Endothelial cell of umbilical vein (primary cell): ENCODE data around the gene PDE6B. TPM values are rescaled to one million over a fixed set of nuclear protein-coding genes. Genes with fewer than 3 reads are reported as not detected.

Source experiments
- BruUV-seq: library from RNA; stranded (reverse); fragments of 400-500 nt; replicated peaks from 2 replicates; lab custom pipeline; 2021; lab: Mats Ljungman, UMichigan
- CTCF ChIA-PET: fragments of 300-600, 350-600 bp; sonication (Branson Sonifier 250); formaldehyde crosslinking; loops from one replicate; lab custom pipeline; 2021; ENCODE audit warnings: antibody characterized with exemption, inconsistent platforms; lab: Charles Lee
- POLR2A ChIA-PET: fragments of 300-600, 350-600 bp; sonication (Branson Sonifier 250); formaldehyde crosslinking; loops from one replicate; lab custom pipeline; 2021; ENCODE audit warnings: antibody characterized with exemption, inconsistent platforms; lab: Charles Lee
- DNase-seq: peaks from one replicate; pipeline ENCODE4 v3.0.0-alpha.2; 2011; ENCODE audit warnings: low read depth, low spot score
- FAIRE-seq: peaks from 2 replicates; lab custom pipeline; 2011; peaks lifted over from hg19 to GRCh38; lab: Jason Lieb, UNC
- H2AFZ ChIP-seq: 2 replicates; pipeline ENCODE4 v1.6.0; 2012; ENCODE audit warnings: low read depth, low read length, control low read depth, inconsistent platforms
- H3K27ac ChIP-seq: 2 replicates; pipeline ENCODE4 v1.5.1; 2011; ENCODE audit warnings: low read depth, mild to moderate bottlenecking, control low read depth, low read length, moderate library complexity; ENCODE audit not compliant: insufficient read depth
- H3K27me3 ChIP-seq, 2 experiments: 2 replicates each; pipeline versions ENCODE4 v1.6.0 to v1.6.1; 2011; ENCODE audit warnings: low read length in 2 of 2, mixed read lengths in 1 of 2; ENCODE audit not compliant: control insufficient read depth in 2 of 2, insufficient read depth in 2 of 2
- H3K36me3 ChIP-seq, 2 experiments: 2 replicates in 1 of 2; 3 replicates in 1 of 2; pipeline ENCODE4 v1.5.1; 2011; ENCODE audit warnings: low read length in 2 of 2, mild to moderate bottlenecking in 1 of 2, moderate library complexity in 1 of 2; ENCODE audit not compliant: control insufficient read depth in 2 of 2, insufficient read depth in 2 of 2; ENCODE audit errors: extremely low read depth in 1 of 2
- H3K4me1 ChIP-seq: 3 replicates; pipeline ENCODE4 v1.5.1; 2011; ENCODE audit warnings: mild to moderate bottlenecking, low read length; ENCODE audit not compliant: control insufficient read depth, insufficient read depth; ENCODE audit errors: extremely low read depth
- H3K4me2 ChIP-seq: 2 replicates; pipeline ENCODE4 v1.6.1; 2011; ENCODE audit warnings: low read length, control low read depth, mixed read lengths; ENCODE audit not compliant: insufficient read depth
- H3K4me3 ChIP-seq, 3 experiments: fragments of 200-600 bp in 1 of 3; sonication (generic), shearing (Covaris generic) in 1 of 3; replicated peaks in 1 of 3; 2 replicates each; pipeline ENCODE4 v1.5.1; 2011 to 2016; ENCODE audit warnings: control low read depth in 3 of 3, low read length in 3 of 3, mild to moderate bottlenecking in 2 of 3, inconsistent platforms in 1 of 3, low read depth in 1 of 3, moderate library complexity in 1 of 3; ENCODE audit not compliant: insufficient read depth in 1 of 3
- H3K79me2 ChIP-seq: 2 replicates; pipeline ENCODE4 v1.6.0; 2012; ENCODE audit warnings: low read length, inconsistent platforms; ENCODE audit not compliant: control insufficient read depth, insufficient read depth
- H3K9ac ChIP-seq: replicated peaks from 2 replicates; pipeline ENCODE3; 2011; ENCODE audit warnings: low read length, control low read depth; ENCODE audit not compliant: insufficient read depth; ENCODE audit errors: extremely low read depth
- H3K9me1 ChIP-seq: replicated peaks from 3 replicates; pipeline ENCODE4 v1.6.0; 2011; ENCODE audit warnings: mild to moderate bottlenecking, low read length; ENCODE audit not compliant: control insufficient read depth, insufficient read depth; ENCODE audit errors: extremely low read depth
- H3K9me3 ChIP-seq: replicated peaks from 2 replicates; pipeline ENCODE4 v1.5.1; 2012; ENCODE audit warnings: low read length, inconsistent platforms; ENCODE audit not compliant: control insufficient read depth, insufficient read depth
- H4K20me1 ChIP-seq: replicated peaks from 2 replicates; pipeline ENCODE3; 2011; ENCODE audit warnings: mild to moderate bottlenecking, low read length; ENCODE audit not compliant: control insufficient read depth, insufficient read depth; ENCODE audit errors: extremely low read depth
- CTCF ChIP-seq, 2 donors: IDR thresholded peaks; 1 replicate in 1 of 2; 2 replicates in 1 of 2; pipeline ENCODE4 v1.5.1; 2011; ENCODE audit warnings: low read length in 2 of 2, mild to moderate bottlenecking in 2 of 2, moderate library complexity in 2 of 2, control low read depth in 1 of 2, inconsistent platforms in 1 of 2, low read depth in 1 of 2; ENCODE audit not compliant: insufficient read depth in 1 of 2; ENCODE audit errors: extremely low read depth in 1 of 2
- EZH2 ChIP-seq: IDR thresholded peaks from 2 replicates; pipeline ENCODE4 v1.6.1; 2012; ENCODE audit warnings: borderline replicate concordance, low read depth, mild to moderate bottlenecking, moderate library complexity, low read length, inconsistent platforms; ENCODE audit not compliant: severe bottlenecking
- FOS ChIP-seq: IDR thresholded peaks from 2 replicates; pipeline ENCODE4 v1.6.1; 2011; ENCODE audit warnings: mild to moderate bottlenecking, low read length, moderate library complexity, borderline replicate concordance; ENCODE audit not compliant: insufficient read depth
- GATA2 ChIP-seq: IDR thresholded peaks from 2 replicates; pipeline ENCODE4 v1.7.0; 2011; ENCODE audit warnings: low read depth, mild to moderate bottlenecking, moderate library complexity, mixed read lengths, low read length; ENCODE audit not compliant: insufficient read length, insufficient read depth
- JUN ChIP-seq: IDR thresholded peaks from 2 replicates; pipeline ENCODE4 v1.6.1; 2011; ENCODE audit warnings: borderline replicate concordance, low read depth; ENCODE audit not compliant: insufficient read length, insufficient read depth
- MAX ChIP-seq: IDR thresholded peaks from 2 replicates; pipeline ENCODE4 v1.6.1; 2011; ENCODE audit not compliant: insufficient read depth, insufficient read length
- MYC ChIP-seq: IDR thresholded peaks from one replicate; pipeline ENCODE4 v1.6.1; 2011; ENCODE audit warnings: mild to moderate bottlenecking, low read depth, low read length
- POLR2A ChIP-seq: IDR thresholded peaks from 2 replicates; pipeline ENCODE4 v1.6.1; 2012; ENCODE audit warnings: low read depth, mild to moderate bottlenecking, control low read depth, low read length
- POLR2AphosphoS5 ChIP-seq: IDR thresholded peaks from 2 replicates; pipeline ENCODE4 v1.6.1; 2012; ENCODE audit warnings: low read depth, mild to moderate bottlenecking, control low read depth, low read length, moderate library complexity; ENCODE audit not compliant: insufficient read depth
- dilution Hi-C: fragments of 300-500 bp; cut with MboI; formaldehyde crosslinking; loops from one replicate; pipeline ENCODE4 v1.15.0; 2019; ENCODE audit warnings: low sequenced_read_pairs; ENCODE audit not compliant: extremely low pct_ligation_motif_present
- intact Hi-C: fragments of 100-400 bp; cut with micrococcal nuclease; formaldehyde crosslinking; loops from one replicate; pipeline ENCODE4 v1.10.0; 2022
- polyA plus RNA-seq, 4 experiments: library from polyadenylated mRNA; depleted of rRNA in 3 of 4; stranded (reverse) in 3 of 4; unstranded in 1 of 4; fragments of >200 nt; gene quantifications; 2 replicates each; pipeline versions ENCODE4 v1.2.1 to v1.2.3, GENCODE V29; 2011 to 2012; ENCODE audit warnings: missing spikeins in 1 of 4
- total RNA-seq: library from RNA; stranded (reverse); gene quantifications from 2 replicates; pipeline ENCODE4 v1.2.3, GENCODE V29; 2021

Gene PDE6B
- total and polyA plus RNA-seq, 2 donors (not counting 3 experiments of a cell fraction or from before 2014, with no cell fraction given), result 0.77 to 1.8 TPM

- H2AFZ ChIP-seq, result no peak overlapping the region
- DNase-seq, result no peak
- H3K79me2 ChIP-seq, result no peaks in the 10 kb centered on the region
- no peaks in the 10 kb centered on the region for H4K20me1 ChIP-seq
- H3K27ac ChIP-seq, result no peak overlapping the region
- no peaks in the 10 kb centered on the region for H3K4me1 ChIP-seq
- no peaks in the 10 kb centered on the region for H3K9me1 ChIP-seq
- ChIA-PET POLR2A (no interaction called here), CTCF (no interaction called here)
- no peaks in the 10 kb centered on the region for H3K36me3 ChIP-seq
- H3K4me2 ChIP-seq, result no peak overlapping the region
- H3K27me3 ChIP-seq, result no peaks in the 10 kb centered on the region
- no peaks in the 10 kb centered on the region for H3K9me3 ChIP-seq
- no TSS peak for BruUV-seq
- H3K9ac ChIP-seq, result no peak overlapping the region
- intact Hi-C loops, result no loop called here
- dilution Hi-C loops, result no loop called here
- H3K4me3 ChIP-seq, result no peak overlapping the region
- no peak for FAIRE-seq
- TF ChIP-seq GATA2, result no peak
- no peak for TF ChIP-seq POLR2AphosphoS5
- TF ChIP-seq CTCF (IDR thresholded peaks at IDR 0.05; ENCODE audit: extremely low read depth in 1 of 2, insufficient read depth in 1 of 2, low read depth in 1 of 2, low read length in 2 of 2), result no peak
- TF ChIP-seq POLR2A, result no peak
- no peak for TF ChIP-seq FOS
- TF ChIP-seq MYC, result no peak
- TF ChIP-seq MAX, result no peak
- no peak for TF ChIP-seq EZH2
- TF ChIP-seq JUN, result no peak
Observed at GRCh38 chr4:632926-633325, 7.6 kb downstream of the PDE6B start.
